OCI-LY1 (cell line): Measurements from ENCODE around the gene TNFRSF1A.

Experiments
- H2AFZ ChIP-seq: fragments of 200-600 bp; sonication (generic), shearing (Covaris generic); 2 replicates; pipeline ENCODE4 v1.6.0; 2014; ENCODE audit warnings: antibody characterized with exemption, mild to moderate bottlenecking, low read length
- H3F3A ChIP-seq: fragments of 200-600 bp; sonication (generic), shearing (Covaris generic); 2 replicates; pipeline ENCODE4 v1.6.0; 2014; ENCODE audit warnings: mild to moderate bottlenecking, antibody characterized with exemption, low read length, moderate library complexity; ENCODE audit not compliant: insufficient read depth
- H3K27ac ChIP-seq: fragments of 200-600 bp; sonication (generic); 2 replicates; pipeline ENCODE4 v1.5.1; 2014; ENCODE audit warnings: low read length, mixed run types, mild to moderate bottlenecking, low read depth; ENCODE audit not compliant: poor library complexity, severe bottlenecking
- H3K27me3 ChIP-seq: fragments of 200-600 bp; sonication (generic); 2 replicates; pipeline ENCODE4 v1.6.0; 2014; ENCODE audit warnings: antibody characterized with exemption, mild to moderate bottlenecking, low read length, moderate library complexity; ENCODE audit not compliant: insufficient read depth
- H3K36me3 ChIP-seq: fragments of 200-600 bp; sonication (generic); 2 replicates; pipeline ENCODE4 v1.6.1; 2014; ENCODE audit warnings: mild to moderate bottlenecking, antibody characterized with exemption, low read length, moderate library complexity, mixed read lengths; ENCODE audit not compliant: insufficient read depth
- H3K4me1 ChIP-seq: fragments of 200-600 bp; sonication (generic); 2 replicates; pipeline ENCODE4 v1.5.1; 2014; ENCODE audit warnings: mild to moderate bottlenecking, low read length, moderate library complexity; ENCODE audit not compliant: insufficient read depth, severe bottlenecking
- H3K4me2 ChIP-seq: fragments of 200-600 bp; sonication (generic), shearing (Covaris generic); 2 replicates; pipeline ENCODE4 v1.6.1; 2014; ENCODE audit warnings: low read length
- H3K4me3 ChIP-seq: fragments of 200-600 bp; sonication (generic); 2 replicates; pipeline ENCODE4 v1.5.1; 2014; ENCODE audit warnings: low read length, low read depth, mild to moderate bottlenecking, mixed read lengths; ENCODE audit not compliant: poor library complexity, severe bottlenecking
- H3K79me2 ChIP-seq: fragments of 200-600 bp; shearing (Covaris generic); 2 replicates; pipeline ENCODE4 v1.6.1; 2016; ENCODE audit warnings: mixed run types, low read length, mixed read lengths; ENCODE audit not compliant: insufficient read depth
- H3K9ac ChIP-seq: fragments of 200-600 bp; sonication (generic), shearing (Covaris generic); 2 replicates; pipeline ENCODE4 v1.6.1; 2014; ENCODE audit warnings: mild to moderate bottlenecking, low read length, mixed read lengths
- H3K9me2 ChIP-seq: fragments of 200-600 bp; sonication (generic), shearing (Covaris generic); 2 replicates; pipeline ENCODE4 v1.6.1; 2014; ENCODE audit warnings: low read depth, mild to moderate bottlenecking, low read length, mixed read lengths
- H3K9me3 ChIP-seq: fragments of 200-600 bp; shearing (Covaris generic); 2 replicates; pipeline ENCODE4 v1.6.1; 2014; ENCODE audit warnings: low read length, mixed read lengths
- H4K20me1 ChIP-seq: fragments of 200-600 bp; sonication (generic), shearing (Covaris generic); 2 replicates; pipeline ENCODE4 v1.6.0; 2016; ENCODE audit warnings: mild to moderate bottlenecking, low read length; ENCODE audit not compliant: insufficient read depth
- EZH2 ChIP-seq: fragments of 200-600 bp; sonication (generic), shearing (Covaris generic); IDR thresholded peaks from 2 replicates; pipeline ENCODE4 v1.8.0; 2017; ENCODE audit warnings: borderline replicate concordance, mixed run types, mild to moderate bottlenecking, antibody characterized with exemption, low read length, moderate library complexity, mixed read lengths
- TF ChIP-seq, protein P1 (sequence below): fragments of 200-600 bp; sonication (generic), shearing (Covaris generic); IDR thresholded peaks from 2 replicates; pipeline ENCODE4 v1.5.1; 2017; ENCODE audit warnings: mild to moderate bottlenecking, antibody characterized with exemption, low read length, moderate library complexity, mixed read lengths

Gene TNFRSF1A

DNA sequence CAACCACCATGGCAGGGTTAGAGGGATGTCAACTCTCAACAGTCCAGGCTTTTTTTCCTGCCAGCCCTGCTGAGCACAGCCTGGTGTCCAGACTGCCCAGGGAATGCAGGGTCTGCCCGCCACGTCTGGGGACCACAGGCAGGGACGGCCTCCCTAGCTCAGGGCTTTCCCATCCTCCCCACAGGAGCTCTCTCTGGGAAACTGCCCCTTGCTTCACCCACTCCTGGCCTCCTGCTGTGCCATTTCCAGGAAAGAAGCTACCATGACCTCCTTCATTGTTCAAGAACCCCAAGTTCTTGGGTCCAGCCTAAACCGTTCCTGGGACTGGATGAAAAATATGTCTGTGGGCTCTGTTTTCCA lies 28.7 kb upstream of the TNFRSF1A start:
- Histone ChIP-seq H3K9me2 (no peaks in the 10 kb centered on the region), H3K36me3 (no peaks in the 10 kb centered on the region), H2AFZ (no peak overlapping the region), H3K9ac (no peak overlapping the region), H3K9me3 (0 out of 2 replicates have a peak, but pooled peaks cover 2% of the 10 kb centered on the region), H3K4me1 (no peaks in the 10 kb centered on the region), H4K20me1 (no peaks in the 10 kb centered on the region), H3K27ac (no peak overlapping the region), H3K27me3 (peaks cover 6% of the 10 kb centered on the region), H3K4me2 (no peak overlapping the region), H3F3A (no peaks in the 10 kb centered on the region), H3K4me3 (no peak overlapping the region), H3K79me2 (no peaks in the 10 kb centered on the region)
- no peak for TF ChIP-seq EZH2
- TF ChIP-seq, protein P1, sequence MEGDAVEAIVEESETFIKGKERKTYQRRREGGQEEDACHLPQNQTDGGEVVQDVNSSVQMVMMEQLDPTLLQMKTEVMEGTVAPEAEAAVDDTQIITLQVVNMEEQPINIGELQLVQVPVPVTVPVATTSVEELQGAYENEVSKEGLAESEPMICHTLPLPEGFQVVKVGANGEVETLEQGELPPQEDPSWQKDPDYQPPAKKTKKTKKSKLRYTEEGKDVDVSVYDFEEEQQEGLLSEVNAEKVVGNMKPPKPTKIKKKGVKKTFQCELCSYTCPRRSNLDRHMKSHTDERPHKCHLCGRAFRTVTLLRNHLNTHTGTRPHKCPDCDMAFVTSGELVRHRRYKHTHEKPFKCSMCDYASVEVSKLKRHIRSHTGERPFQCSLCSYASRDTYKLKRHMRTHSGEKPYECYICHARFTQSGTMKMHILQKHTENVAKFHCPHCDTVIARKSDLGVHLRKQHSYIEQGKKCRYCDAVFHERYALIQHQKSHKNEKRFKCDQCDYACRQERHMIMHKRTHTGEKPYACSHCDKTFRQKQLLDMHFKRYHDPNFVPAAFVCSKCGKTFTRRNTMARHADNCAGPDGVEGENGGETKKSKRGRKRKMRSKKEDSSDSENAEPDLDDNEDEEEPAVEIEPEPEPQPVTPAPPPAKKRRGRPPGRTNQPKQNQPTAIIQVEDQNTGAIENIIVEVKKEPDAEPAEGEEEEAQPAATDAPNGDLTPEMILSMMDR: no peak

DNA sequence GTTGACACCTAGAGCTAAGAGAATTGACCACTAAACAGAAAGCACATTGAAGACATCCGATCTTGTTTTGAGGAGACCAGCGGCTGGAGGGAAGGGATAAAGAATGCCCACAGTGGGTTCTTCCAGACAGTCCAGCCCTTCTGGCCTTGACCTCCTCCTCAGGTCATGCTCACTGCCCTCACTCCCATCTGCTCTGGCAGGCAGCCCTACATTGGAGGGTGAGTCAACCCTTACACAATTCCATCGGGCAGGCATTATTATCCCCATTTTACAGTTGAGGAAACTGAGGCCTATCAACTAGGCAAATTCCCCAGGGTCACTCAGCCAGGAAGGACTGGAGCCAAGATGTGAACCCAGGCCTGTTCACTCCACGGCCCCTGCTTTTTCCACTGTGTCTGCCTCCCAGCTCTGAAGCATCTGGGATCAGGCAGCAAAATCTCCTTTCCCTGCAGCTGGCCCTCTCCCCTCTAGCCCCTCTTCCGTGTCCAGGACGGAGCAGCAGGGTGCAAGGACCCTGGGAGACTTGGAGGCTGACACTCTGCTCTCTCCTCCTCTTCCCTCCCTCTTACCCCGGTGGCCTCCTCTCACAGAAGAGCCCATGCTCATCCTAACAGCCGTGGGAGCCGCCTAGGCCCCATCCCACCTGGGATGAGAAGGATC lies 28.2 kb upstream of the TNFRSF1A start:
- Histone ChIP-seq H3K36me3 (no peaks in the 10 kb centered on the region), H2AFZ (no peak overlapping the region), H3K27me3 (0 out of 2 replicates have a peak, but pooled peaks cover under 1% of the 10 kb centered on the region), H3K79me2 (no peaks in the 10 kb centered on the region), H3K9me2 (no peaks in the 10 kb centered on the region), H3F3A (no peaks in the 10 kb centered on the region), H4K20me1 (no peaks in the 10 kb centered on the region), H3K27ac (no peak overlapping the region), H3K4me2 (no peak overlapping the region), H3K9me3 (0 out of 2 replicates have a peak, but pooled peaks cover 2% of the 10 kb centered on the region), H3K4me1 (no peaks in the 10 kb centered on the region), H3K4me3 (no peak overlapping the region), H3K9ac (no peak overlapping the region)
- TF ChIP-seq, protein P1: no peak
- TF ChIP-seq EZH2: no peak

DNA sequence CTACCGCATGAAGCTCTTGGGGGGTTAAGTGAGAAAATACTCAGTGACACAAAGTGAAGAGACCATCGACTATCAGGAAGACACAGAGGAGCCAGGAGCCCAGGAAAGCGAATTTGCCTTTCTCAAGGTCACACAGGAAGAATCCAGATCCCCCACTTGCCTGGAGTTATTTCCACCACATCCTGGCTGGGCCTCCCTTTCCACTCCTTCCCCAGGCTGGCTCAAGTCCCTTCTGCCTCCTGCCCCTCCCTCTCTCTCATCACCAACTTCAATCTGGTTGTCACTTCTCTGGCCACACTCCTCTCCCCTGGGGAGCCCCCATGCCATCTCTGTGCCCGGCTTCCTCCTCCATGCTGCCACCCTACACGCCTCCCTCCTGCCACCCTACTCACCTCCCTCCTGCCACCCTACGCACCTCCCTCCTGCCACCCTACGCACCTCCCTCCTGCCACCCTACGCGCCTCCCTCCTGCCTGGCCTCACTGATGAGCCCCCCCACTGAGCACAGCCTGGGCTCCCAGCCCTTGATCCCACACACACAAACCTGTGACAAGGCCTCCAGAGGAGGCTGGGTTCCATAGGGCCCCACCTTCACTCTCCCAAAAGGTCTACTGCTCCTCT lies 27.1 kb upstream of the TNFRSF1A start:
- no peaks in the 10 kb centered on the region for H3K9me2 ChIP-seq
- H3K4me3 ChIP-seq: no peak overlapping the region
- no peaks in the 10 kb centered on the region for H3K4me1 ChIP-seq
- H3K4me2 ChIP-seq: no peak overlapping the region
- H3K27ac ChIP-seq: no peak overlapping the region
- H3K27me3 ChIP-seq: no peaks in the 10 kb centered on the region; the same call in 1 of the 2 replicates
- H4K20me1 ChIP-seq: no peaks in the 10 kb centered on the region
- 0 out of 2 replicates have a peak, but pooled peaks cover 2% of the 10 kb centered on the region for H3K9me3 ChIP-seq
- H3K79me2 ChIP-seq: no peaks in the 10 kb centered on the region
- no peak overlapping the region for H3K9ac ChIP-seq
- no peaks in the 10 kb centered on the region for H3F3A ChIP-seq
- H2AFZ ChIP-seq: no peak overlapping the region
- TF ChIP-seq EZH2: no peak
- TF ChIP-seq, protein P1: no peak
- H3K36me3 ChIP-seq: no peaks in the 10 kb centered on the region
